Prostate gland (tissue), 2 donors: ENCODE data around the gene ZFYVE9.
"Not testable (repeated sequence)": the region's sequence is repeated elsewhere in the genome, so short reads cannot be mapped to it uniquely, and the experiment has no call there.

Experiments used
- POLR2AphosphoS5 ChIP-seq: sonication (generic); formaldehyde crosslinking; IDR thresholded peaks from one replicate; pipeline ENCODE4 v1.6.1; 2017; ENCODE audit warnings: antibody characterized with exemption
- TF ChIP-seq, protein P1 (sequence below), 4 experiments: fragments of 200-600 bp in 2 of 4; fragments of 450-650 bp in 2 of 4; sonication (generic) in 2 of 4; IDR thresholded peaks; 1 replicate in 3 of 4; 2 replicates in 1 of 4; pipeline ENCODE4 v1.5.1; 2016 to 2019; ENCODE audit warnings: antibody characterized with exemption in 4 of 4, mild to moderate bottlenecking in 2 of 4, moderate library complexity in 2 of 4

DNA sequence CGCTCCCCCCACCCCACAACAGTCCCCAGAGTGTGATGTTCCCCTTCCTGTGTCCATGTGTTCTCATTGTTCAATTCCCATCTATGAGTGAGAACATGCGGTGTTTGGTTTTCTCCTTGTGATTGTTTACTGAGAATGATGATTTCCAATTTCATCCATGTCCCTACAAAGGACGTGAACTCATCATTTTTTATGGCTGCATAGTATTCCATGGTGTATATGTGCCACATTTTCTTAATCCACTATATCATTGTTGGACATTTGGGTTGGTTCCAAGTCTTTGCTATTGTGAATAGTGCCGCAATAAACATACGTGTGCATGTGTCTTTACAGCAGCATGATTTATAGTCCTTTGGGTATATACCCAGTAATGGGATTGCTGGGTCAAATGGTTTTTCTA, 29.3 kb downstream of the ZFYVE9 start:
- TF ChIP-seq, protein P1, sequence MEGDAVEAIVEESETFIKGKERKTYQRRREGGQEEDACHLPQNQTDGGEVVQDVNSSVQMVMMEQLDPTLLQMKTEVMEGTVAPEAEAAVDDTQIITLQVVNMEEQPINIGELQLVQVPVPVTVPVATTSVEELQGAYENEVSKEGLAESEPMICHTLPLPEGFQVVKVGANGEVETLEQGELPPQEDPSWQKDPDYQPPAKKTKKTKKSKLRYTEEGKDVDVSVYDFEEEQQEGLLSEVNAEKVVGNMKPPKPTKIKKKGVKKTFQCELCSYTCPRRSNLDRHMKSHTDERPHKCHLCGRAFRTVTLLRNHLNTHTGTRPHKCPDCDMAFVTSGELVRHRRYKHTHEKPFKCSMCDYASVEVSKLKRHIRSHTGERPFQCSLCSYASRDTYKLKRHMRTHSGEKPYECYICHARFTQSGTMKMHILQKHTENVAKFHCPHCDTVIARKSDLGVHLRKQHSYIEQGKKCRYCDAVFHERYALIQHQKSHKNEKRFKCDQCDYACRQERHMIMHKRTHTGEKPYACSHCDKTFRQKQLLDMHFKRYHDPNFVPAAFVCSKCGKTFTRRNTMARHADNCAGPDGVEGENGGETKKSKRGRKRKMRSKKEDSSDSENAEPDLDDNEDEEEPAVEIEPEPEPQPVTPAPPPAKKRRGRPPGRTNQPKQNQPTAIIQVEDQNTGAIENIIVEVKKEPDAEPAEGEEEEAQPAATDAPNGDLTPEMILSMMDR (IDR thresholded peaks at IDR 0.05): not testable (repeated sequence)
- TF ChIP-seq POLR2AphosphoS5: not testable (repeated sequence)
